CD4-positive, alpha-beta T cell treated with Interleukin-1 beta for 1 hour (primary cell): ENCODE results near the gene COX6B2.
A peak's percentile ranks its signal among the peaks of the same experiment; 100 is the strongest.
"Not testable (repeated sequence)": the region's sequence is repeated elsewhere in the genome, so short reads cannot be mapped to it uniquely, and the experiment has no call there.

Experiments used
- DNase-seq, 2 donors: peaks; one replicate each; pipeline ENCODE4 v3.0.0-alpha.2; 2020 to 2022

Gene COX6B2

GRCh38 chr19:55341595-55342531, 12.7 kb downstream of the COX6B2 start:
- DNase-seq = no peak

GRCh38 chr19:55341171-55341588, 13.3 kb downstream of the COX6B2 start:
- DNase-seq = peak; percentile 49 to 61

- DNase-seq = no peak
Measured at GRCh38 chr19:55340784-55341147, 13.8 kb downstream of the COX6B2 start.

GRCh38 chr19:55339889-55340783, 14.4 kb downstream of the COX6B2 start:
- DNase-seq = peak; percentile 40 to 55

- DNase-seq = peak; percentile 100
Measured at GRCh38 chr19:55339105-55339888, 15.2 kb downstream of the COX6B2 start, which contains the start of gene KMT5C. TSS of gene KMT5C (plus strand) at chr19:55339876. CDS start at chr19:55341937, 2,061 bp downstream.

- DNase-seq = no peak
Measured at GRCh38 chr19:55336101-55336500, 18.4 kb downstream of the COX6B2 start.

- no peak for DNase-seq
Measured at GRCh38 chr19:55333870-55334269, 20.6 kb downstream of the COX6B2 start.

- DNase-seq = not testable (repeated sequence)
Measured at GRCh38 chr19:55329791-55330190, 24.7 kb downstream of the COX6B2 start.

GRCh38 chr19:55328774-55329318, 25.7 kb downstream of the COX6B2 start:
- peak in 1 of 2 donors; percentile 25 for DNase-seq

GRCh38 chr19:55325172-55325571, 29.3 kb downstream of the COX6B2 start, which contains the start of gene TMEM150B:
TSS of gene TMEM150B (minus strand) at chr19:55325341. CDS start at chr19:55321036, 4,305 bp downstream.
- DNase-seq = peak in 1 of 2 donors; percentile 15

- no peak for DNase-seq
Measured at GRCh38 chr19:55324662-55325061, 29.9 kb downstream of the COX6B2 start.

GRCh38 chr19:55322204-55322885, 32.2 kb downstream of the COX6B2 start:
- DNase-seq = no peak

- no peak for DNase-seq
Measured at GRCh38 chr19:55321466-55322137, 32.9 kb downstream of the COX6B2 start.

GRCh38 chr19:55320844-55321419, 33.6 kb downstream of the COX6B2 start:
- DNase-seq = no peak

- no peak for DNase-seq
Measured at GRCh38 chr19:55319785-55320184, 34.7 kb downstream of the COX6B2 start.

GRCh38 chr19:55316646-55317045, 37.9 kb downstream of the COX6B2 start:
- DNase-seq = no peak

- DNase-seq = no peak
Measured at GRCh38 chr19:55315956-55316525, 38.5 kb downstream of the COX6B2 start.

GRCh38 chr19:55314396-55314795, 40.1 kb downstream of the COX6B2 start:
- no peak for DNase-seq

- no peak for DNase-seq
Measured at GRCh38 chr19:55312621-55313512, 41.7 kb downstream of the COX6B2 start.
